GM12864 (cell line): ENCODE data around the gene USF3.

Experiments used
- DNase-seq: peaks from one replicate; pipeline ENCODE4 v3.0.0-alpha.2; 2011; ENCODE audit warnings: low read depth
- H3K4me3 ChIP-seq: 2 replicates; pipeline ENCODE4 v1.5.1; 2011; ENCODE audit warnings: mild to moderate bottlenecking, low read depth, low read length, control low read depth
- CTCF ChIP-seq: IDR thresholded peaks from 2 replicates; pipeline ENCODE4 v1.5.1; 2011; ENCODE audit warnings: low read depth, mild to moderate bottlenecking, moderate library complexity, low read length, control low read depth, inconsistent platforms; ENCODE audit errors: missing control alignments

The USF3 gene

GRCh38 chr3:113617726-113618125, 78.7 kb downstream of the USF3 start:
- TF ChIP-seq CTCF: no peak
- no peak overlapping the region for H3K4me3 ChIP-seq
- no peak for DNase-seq

- no peak for TF ChIP-seq CTCF
- no peak for DNase-seq
Measured at GRCh38 chr3:113615976-113616375, 80.5 kb downstream of the USF3 start.

GRCh38 chr3:113614402-113614801, 82.0 kb downstream of the USF3 start:
- no peak for DNase-seq
- no peak for TF ChIP-seq CTCF
- no peak overlapping the region for H3K4me3 ChIP-seq

More at GRCh38 chr3:113615976-113616375, 80.5 kb downstream of the USF3 start:
- no peak overlapping the region for H3K4me3 ChIP-seq

- DNase-seq: no peak
- TF ChIP-seq CTCF: no peak
- H3K4me3 ChIP-seq: no peak overlapping the region
Measured at GRCh38 chr3:113607219-113607596, 89.2 kb downstream of the USF3 start.

- no peak overlapping the region for H3K4me3 ChIP-seq
- DNase-seq: peak; percentile 84
- TF ChIP-seq CTCF: no peak
Measured at GRCh38 chr3:113606539-113607218, 89.8 kb downstream of the USF3 start.

GRCh38 chr3:113602836-113603235, 93.6 kb downstream of the USF3 start:
- DNase-seq: no peak
- TF ChIP-seq CTCF: no peak
- H3K4me3 ChIP-seq: no peak overlapping the region

GRCh38 chr3:113602256-113602655, 94.2 kb downstream of the USF3 start:
- H3K4me3 ChIP-seq: no peak overlapping the region
- no peak for TF ChIP-seq CTCF
- DNase-seq: no peak
